ENCODE data around the gene TRAPPC2L.

Gene TRAPPC2L

DNA sequence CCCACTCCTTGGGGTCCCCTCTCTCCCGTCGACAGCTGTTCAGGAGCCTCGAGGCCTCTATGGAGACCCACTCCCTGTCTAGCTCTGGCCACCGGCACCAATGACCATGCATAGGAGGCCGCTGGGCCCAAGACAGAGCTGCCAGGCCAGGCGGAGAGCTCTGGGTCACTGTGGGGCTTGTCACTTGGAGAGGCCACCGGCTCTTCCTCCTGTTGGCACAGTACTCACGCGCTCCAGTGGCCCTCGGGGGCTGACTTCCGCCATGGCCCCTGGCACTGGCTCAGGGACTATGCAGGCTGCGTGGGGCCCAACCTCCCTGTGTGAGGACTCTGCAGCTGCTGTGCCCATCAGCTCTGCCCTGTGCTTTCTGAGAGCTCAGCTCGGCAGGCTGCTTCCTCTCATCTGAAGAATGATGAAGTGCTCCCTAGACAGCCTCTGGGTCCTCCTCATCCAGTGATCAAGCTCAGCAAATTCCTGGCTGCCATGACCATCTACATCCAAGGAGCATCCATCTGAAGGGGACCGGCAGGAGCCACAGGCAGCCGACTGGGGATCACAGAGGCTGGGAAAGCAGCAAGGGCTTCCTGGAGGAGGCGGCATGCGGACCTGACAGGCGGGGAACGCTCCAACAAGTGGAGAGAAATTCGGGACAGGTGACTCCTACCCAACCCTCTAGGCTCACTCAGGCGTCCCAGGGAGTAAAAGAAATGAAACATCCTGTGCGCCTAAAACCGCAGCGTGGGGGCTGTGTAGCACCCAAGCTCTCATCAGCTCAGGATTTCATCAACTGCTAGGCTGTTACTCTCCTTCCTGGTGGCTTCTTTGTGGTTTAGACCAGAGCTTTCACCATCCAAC is 17.0 kb upstream of the TRAPPC2L start:
- no peak for DNase-seq (ENCODE audit: low spot score)

DNA sequence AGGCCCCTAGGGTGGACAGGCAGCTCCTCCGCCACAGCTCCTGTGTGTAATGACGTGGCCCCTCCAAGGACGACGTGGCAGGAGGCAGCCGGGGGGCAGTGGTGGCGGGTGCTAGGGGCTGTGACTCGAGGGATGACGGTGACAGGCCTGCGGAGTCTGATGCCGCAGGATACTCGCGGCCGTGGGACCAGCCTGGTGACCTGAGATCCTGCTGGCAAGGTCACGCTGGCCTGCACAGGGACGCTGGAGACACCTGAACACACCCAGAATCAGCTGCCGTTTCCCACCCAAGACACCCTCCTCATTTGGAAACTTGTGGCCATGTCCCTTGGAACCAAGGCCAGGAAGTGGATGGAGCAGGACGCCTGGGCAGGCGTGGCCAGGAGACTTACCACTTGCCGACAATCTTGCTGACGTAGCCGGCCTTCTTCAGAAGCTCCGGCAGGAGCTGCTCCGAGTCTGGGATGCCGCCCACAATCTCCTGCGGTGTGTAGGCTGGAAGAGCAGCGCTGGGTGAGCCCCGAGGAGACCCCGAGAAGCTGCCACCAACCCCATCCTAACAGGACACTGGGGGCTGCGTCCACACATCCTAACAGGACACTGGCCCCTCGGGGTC is 16.2 kb upstream of the TRAPPC2L start:
- no peak for DNase-seq (ENCODE audit: low spot score)

DNA sequence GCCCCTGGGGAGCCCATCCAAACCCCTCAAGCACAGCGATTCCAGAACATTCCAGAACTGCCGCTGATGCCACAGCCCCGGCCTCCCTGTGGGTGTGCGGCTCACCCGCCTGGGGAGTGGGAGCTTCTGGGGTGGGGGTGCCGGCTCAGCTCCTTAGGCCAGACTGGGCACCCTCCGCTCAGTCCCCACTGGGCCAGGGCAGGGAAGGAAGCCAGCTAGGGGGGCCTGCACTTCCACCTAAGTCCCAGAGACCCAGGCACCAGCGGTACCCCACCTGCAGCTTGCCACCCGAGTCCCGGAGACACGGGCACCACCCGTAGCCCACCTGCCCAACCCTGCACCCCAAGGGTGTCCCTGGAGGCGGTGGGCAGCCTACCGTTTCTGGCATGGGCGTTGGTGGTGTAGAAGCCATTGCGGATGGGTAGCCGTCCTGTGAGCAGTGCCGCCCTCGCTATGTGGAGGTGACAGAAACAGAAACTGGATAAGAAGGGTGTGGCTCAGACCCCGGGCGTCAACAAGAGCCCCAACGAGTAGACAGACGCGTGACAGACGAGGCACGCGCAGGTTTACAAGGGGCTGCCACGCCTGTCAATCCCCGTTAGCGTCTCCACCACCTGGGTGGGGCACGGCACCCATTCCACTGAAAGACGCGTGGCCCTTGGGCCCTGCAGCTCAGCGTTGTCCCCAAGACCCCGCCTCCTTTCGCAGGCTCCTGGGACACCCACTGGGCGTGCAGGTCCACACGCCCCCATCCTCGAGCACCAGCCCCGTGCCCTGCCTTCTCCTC is 15.2 kb upstream of the TRAPPC2L start:
- no peak for DNase-seq (ENCODE audit: low spot score)

DNA sequence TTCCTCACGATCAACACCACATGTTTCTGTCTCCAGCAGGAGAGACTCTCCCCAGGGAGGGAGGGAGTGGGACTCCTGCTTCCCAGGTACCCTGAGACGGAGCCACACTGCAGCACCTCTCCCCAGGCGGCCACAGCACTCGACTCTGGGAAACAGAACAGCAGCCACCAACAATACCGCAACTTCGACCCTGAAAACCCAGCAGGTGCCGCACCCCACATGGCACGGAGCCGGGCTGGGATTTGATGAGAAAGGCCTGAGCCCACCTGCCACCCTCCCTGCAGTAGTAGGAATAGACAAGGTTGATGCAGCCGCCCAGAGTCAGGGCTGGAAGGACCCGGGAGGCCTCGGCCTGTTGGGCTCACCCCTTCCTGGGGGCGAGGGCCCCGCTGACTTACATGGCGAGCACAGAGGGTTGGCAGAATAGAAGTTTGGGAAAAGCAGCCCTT is 14.6 kb upstream of the TRAPPC2L start:
- DNase-seq (ENCODE audit: low spot score): no peak

DNA sequence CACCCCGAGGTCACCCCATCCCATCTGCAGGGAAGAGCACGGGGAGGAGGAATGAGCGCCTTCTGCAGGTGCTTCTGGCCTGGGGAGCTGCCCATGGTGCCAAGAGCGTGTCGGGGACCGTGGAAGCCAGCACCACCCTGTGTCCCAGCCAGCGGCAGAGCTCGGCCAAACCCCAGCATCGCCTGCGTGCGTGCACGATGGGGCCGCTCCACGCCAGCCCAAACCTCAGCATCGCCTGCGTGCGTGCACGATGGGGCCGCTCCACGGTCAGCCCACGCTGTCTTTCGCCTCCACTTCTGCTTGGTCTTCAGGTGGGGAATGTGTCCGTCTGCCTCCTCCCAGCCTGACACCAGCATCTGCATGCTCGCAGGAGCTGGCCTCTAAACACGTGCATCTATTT is 14.1 kb upstream of the TRAPPC2L start:
- no peak for DNase-seq (ENCODE audit: low spot score)

DNA sequence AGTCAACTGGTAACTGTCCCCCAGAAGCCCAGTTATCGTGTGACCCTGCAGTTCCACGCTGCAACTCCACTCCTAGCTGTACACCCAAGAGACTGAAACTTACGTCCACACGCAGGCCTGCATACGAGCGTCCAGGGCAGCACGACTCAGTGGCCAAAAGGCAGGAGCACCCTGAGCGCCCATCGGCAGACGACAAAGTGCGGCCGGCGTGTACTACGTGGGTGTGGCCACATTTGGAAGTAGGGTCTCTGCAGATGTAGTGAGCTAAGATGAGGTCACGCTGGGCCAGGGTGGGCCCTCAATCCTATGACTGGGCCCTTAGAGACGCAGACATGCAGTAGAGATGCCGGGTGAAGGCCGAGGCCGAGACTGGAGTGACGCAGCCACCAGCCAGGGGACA is 13.7 kb upstream of the TRAPPC2L start:
- no peak for DNase-seq (ENCODE audit: low spot score)

DNA sequence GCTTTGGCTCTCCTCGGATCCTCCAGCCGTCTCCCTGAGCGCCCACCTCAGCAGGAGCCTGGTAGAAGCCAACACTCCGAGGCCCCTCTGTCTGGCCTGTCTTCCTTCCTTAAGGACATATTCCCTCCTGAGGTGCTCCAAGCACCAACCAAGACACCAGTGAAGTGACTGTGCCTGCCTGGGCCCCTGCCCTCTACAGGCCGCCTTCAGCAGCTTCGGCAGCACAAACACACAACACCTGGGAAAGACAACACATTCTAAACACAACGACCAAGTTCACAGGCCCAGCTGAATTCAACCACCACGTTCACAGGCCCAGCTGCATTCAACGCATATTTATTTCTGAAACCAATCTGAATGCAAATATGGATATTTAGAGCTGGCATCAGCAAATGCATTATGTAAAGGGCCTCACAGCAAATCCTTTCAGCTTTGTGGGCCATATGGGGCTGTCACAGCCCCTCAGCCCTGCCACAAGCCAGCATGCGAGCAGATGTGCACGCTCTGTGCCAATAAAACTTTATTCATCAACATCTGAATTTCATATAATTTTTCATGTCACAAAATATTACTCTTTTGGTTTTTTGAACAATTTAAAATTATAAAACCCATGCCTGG is 12.4 kb upstream of the TRAPPC2L start:
- DNase-seq (ENCODE audit: low spot score): no peak

DNA sequence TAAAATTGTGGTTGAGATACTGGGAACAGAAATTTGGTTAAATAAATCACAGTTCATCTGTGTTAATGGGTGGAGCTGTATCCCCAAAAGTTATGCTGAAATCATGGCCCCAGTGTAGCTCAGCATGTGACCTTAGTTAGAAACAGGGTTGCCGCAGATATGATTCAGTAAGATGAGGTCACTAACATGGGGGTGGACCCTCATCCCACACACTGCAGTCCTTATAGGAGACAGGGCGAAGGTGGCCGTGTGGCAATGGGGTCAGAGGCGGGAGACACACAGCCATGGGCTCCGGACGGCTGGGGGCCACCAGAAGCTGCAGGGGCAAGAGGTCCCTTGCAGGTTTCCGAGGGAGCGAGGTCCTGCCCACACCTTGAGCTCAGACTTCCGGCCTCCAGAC is 10.8 kb upstream of the TRAPPC2L start:
- DNase-seq (ENCODE audit: low spot score): no peak

DNA sequence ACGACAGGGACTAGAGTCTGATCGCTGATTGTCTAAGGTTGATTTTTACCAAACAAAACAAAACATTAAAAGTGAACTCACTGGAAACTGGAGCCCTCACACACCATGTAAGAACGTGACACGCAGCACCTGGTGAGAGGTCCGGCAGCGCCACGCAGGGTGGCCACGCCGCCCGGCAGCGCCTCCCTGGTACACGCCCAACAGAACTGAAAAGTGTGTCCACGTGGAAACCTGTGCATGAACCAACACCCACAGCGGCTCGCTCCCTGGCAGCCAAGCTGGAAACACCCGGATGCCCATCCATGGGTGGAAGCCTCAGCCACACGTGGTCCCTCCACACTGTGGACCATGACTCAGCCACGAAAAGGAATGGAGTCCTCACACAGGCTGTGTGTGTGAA is 9.3 kb upstream of the TRAPPC2L start:
- DNase-seq (ENCODE audit: low spot score): no peak

DNA sequence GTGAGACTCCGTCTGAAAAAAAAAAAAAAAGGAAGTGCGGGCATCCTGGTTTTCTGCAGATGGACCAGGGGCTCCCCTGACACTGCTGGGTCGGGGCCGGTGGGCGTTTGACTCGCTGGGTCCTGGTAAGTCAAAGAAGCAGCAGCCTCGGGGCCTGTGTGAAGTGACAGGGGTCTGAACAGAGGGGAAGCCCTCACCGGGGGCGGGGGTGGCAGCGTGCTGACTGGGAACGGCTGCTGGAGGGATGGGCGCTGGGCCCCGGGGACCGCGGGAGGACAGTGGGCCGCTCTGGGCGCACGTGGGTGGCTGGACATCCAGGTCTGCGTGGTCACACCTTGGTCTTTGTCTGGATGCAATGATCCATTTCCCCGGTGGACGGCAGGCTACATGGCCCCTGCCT is 8.4 kb upstream of the TRAPPC2L start:
- no peak for DNase-seq (ENCODE audit: low spot score)

DNA sequence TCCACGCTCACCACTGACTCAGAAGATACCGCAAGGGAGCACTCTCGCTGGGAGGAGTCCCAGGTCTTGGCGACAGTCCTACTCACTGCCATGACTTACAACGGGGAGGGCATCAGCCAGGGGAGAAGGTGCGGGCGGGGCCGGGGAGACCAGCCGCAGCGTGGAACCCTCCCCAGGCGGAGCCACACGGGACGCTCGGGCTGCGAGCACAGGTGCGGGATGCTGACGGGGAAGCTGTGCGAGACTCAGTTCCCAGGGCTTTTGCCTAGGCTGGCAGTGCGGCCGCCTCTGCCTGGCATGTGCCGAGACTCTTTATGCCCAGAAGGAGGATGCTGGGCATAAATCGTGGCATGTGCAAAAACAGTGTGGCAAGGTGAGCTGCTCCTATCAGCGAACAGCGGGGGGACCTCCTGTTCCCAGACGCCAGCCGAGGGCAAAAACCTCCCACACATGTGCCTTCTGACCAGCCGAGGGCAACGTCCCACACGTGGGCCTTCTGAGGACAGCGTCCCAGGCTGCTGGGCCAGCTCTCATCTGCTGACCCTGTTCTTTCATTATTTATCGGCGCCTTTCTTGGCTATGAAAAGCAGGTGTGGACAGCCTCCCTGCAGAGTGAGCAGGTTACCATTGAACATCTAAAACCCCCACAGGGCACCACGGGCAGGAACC is 6.3 kb upstream of the TRAPPC2L start:
- DNase-seq (ENCODE audit: low spot score): no peak

DNA sequence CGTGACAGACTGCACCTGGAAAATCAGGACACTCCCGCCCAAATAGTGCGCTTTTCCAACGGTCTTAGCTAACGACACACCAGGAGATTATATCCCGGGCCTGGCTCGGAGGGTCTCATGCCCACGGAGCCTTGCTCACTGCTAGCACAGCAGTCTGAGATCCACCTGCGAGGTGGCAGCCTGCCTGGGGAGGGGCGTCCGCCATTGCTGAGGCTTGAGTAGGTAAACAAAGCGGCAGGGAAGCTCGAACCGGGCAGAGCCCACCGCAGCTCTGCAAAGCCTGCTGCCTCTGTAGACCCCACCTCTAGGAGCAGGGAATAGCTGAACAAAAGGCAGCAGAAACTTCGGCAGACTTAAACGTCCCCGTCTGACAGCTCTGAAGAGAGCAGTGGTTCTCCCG is 5.3 kb upstream of the TRAPPC2L start:
- no peak for DNase-seq (ENCODE audit: low spot score)

DNA sequence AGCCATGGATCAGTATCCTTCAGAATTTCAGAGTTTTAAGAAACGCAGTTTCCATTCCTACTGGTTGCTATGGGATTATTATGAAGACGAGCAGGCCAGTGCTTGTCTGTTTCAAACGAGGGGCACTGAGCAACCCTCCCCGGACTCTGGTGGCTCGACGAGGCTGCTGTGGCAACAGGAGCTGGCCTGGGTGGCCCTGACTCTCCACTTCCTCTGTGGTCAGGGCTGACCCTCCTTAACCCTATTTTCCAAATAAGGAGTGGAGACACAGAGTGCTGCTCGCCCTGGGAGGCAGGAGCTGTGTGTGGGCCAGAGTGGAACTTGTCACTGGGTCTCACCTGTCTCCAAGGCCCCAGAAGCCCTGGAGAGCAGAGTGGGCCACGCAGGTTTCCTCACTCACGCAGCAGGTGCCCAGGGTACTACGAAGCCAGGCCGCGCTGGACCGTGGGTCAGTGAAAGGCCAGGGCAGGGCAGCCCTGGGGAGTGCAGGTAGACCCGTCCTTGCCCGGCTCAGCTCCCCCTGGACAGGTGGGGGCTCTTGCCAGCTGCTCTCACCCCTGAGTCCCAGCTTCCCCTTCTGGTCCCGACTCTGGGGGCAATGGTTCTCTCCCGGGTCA is 3.5 kb upstream of the TRAPPC2L start:
- DNase-seq (ENCODE audit: low spot score): no peak

DNA sequence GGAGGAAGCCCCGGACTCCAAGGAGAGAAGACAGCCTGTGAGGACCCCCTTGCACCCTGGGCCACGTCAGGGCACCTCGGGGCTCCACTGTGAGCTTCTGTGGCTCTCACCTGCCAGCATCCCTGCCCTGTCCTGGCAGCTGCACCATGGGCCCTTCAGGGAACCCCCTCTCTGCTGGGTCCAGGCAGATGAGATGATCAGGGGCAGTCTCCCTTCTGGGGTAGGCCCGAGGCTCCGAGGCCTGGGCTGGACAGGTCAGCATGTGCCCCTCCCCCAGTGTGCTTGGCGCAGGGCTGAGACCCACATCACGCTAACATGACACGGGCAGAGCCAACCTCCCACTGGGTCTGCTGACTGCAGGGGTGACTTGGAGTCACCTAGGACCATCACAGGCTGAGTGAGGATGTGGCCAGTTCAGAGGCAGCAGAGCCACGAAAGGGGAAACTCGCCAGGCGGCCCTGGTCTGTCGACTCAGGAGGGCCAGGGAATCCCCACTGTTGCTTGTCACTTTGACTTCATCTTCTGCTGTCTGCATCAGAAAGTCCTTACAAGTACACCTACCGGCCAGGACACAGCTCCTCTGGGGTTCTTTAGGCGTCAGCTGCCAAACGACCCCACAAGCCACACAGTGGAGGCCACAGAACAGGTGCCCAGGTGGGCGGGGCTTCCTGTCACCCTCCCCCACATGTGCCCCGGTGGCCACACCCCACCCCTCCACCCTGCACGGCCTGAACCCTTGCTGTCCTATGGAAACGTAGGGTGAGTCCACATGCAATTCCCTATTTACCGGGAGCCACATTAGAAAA is 2.4 kb upstream of the TRAPPC2L start:
- no peak for DNase-seq (ENCODE audit: low spot score)

DNA sequence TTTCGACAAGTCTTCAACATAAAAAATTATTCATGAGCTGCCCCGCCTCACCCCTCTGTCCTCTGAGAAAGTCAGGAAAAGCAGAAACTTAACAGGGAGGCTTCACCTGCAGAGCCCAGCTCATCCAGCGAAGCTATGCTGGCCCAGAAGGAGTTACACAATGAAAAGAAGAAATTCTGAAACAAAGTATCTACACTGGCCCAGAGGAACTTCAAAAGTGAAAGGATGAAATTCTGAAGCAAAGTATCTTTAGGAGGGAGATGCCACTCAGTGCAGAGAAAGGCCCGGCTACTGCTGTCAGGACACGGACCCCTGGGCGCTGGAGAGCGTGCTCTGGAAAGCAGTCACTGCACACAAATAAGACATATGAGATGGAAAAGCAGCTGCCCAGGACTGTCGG is 1.8 kb upstream of the TRAPPC2L start:
- no peak for DNase-seq (ENCODE audit: low spot score)

DNA sequence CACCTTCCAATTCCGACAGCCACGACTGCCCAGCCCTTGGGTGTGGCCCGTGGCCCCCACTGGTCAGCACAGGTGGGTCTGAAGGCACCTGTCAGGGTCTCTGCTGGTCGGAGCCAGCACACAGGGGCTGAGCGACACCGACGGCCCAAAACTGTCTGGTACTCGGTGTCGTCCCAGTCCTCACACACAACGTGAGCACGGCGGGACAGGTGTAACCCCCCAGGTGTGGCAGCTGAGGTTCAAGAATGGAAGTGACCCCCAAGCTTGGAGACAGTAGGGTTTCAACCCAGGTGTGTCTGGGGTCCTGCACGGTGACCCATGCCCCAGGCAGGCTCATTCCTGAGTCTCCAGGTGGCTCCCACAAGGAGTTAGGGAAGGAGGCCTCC is 1.2 kb upstream of the TRAPPC2L start:
- no peak for DNase-seq (ENCODE audit: low spot score)

DNA sequence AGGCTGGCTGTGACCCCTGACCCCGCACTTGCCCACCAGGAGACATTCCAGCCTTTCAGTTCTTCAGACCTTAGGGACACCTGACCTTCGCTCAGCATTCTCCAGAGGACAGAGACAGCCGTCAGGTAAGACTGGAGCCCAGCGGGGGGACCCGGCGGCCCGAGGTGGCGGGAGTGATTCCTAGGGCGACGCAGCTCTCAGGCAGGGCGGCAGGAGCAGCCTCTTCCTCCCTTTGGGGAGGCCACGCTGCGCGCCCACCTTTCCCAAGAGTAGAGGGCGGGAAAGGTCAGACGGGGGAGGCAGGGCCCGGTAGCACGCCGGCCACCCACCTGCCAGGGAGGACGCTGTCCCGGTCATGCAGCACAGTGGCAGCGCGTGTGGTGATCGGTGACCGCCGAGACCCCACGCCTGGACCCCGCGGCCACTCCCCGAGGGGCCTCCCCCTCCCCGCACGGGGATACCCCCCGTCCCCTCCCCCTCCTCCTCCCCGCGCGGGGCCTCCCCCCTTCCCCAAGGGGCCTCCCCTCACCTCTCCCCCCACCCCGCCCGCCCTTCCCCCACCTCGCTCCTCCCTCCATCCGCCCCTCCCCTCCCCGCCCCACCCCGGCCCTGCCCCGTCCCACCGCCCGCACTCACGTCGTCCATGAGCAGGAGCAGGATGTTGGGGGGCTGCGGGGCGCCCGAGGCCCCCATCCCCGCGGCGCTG is 652 bp upstream of the TRAPPC2L start:
- peak; percentile 57 for DNase-seq (ENCODE audit: low spot score)

DNA sequence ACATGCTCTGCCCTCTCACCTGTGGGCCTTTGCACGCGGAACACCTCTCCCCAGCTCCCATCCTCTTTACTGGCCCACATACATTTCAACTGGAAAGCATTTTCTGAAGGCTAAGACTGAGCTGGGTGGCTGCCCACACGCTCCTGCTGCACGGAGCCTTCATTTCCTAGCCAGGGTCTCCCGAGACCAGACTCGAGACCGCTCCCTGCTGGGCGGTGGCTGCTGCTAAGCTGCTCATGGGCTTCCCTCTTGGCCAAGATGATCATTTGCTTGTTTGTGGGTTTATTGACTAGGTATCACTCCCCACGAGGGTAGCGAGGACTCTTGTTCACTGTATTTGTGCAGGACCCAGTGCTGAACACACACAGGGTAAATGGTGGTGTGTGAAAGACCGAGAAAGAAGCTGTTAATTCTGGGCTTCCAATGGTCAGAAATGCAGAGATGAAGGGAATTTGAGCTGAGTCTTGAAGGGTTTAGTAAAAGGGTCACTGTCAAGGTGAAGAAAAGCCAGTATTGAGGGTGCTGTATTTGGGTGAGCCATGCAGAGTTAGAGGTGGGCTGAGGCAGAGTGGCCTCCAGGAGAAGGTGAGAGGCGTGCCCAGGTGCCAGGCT is 907 bp downstream of the TRAPPC2L start:
- peak; percentile 86 for DNase-seq (ENCODE audit: low spot score)

DNA sequence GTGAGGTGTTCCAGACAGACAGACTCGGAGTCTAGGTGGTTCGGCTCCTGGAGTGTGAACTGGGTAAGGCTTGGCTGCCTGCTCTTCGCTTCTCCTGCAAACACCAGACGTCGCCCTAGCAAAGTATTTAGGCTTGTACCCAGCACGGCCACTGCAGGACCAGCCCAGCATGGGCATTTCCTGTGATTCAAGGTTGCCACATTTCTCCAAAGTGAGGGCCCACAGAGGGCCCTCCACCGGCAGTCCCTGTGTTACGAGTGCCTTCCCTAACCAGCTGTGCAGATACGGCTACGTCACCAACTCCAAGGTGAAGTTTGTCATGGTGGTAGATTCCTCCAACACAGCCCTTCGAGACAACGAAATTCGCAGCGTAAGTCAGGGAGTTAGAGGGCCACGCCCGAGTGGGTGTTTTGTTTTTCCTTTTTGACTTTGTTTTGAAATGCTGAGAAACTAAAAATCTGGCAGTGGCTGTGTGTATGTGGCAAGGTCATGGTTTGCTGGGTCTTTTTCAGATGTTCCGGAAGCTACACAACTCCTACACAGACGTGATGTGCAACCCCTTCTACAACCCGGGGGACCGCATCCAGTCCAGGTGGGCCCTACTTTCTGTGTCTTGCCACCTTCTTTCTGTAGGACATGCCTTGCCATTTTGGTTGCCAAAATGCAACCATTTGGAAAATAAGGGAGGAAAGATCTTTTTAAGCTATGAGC is 2.6 kb downstream of the TRAPPC2L start:
- DNase-seq (ENCODE audit: low spot score): no peak

All from D341Med (cell line).